CD4-positive, alpha-beta T cell treated with Interleukin-6 for 4 hours (primary cell): Measurements from ENCODE around the gene KRT6A.
"Not testable (repeated sequence)": the region's sequence is repeated elsewhere in the genome, so short reads cannot be mapped to it uniquely, and the experiment has no call there.

ENCODE experiments used
- DNase-seq: peaks from one replicate; pipeline ENCODE4 v3.0.0-alpha.2; 2020; ENCODE audit warnings: mixed read lengths

The KRT6A gene

DNA sequence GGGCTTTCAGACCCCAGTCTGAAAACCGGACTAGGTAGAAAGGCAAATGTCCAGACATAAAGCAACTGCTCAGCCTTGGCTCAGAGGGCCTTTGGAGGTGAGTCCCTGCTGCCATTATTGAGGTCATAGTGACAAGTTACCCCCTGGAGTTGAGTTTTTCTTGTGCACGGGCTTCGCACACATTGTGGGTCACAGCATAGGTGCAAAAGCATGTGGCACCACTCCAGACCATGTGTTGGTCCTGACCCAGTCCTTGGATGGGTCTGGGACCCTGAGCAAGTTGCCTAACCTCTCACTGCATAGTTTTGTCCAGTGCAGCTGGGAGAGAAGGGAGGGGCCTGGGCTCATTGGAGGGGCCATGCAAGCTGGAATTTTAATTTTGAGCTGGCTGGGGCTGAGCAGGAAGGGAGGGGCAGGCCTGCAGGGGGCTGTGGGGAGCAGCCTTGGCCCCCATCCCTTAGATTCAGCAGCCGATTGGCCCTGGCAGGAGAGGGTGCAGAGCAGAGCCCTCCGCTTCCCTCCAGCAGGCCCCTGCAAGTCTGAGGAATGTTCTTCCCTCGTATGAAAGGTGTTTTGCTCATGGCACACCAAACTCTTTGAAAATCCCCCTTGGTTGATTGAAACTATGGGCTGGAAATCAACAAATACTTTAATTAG, 31.3 kb upstream of the KRT6A start:
- DNase-seq: no peak

GRCh38 chr12:52523824-52524223, 30.8 kb upstream of the KRT6A start:
- DNase-seq: no peak

DNA sequence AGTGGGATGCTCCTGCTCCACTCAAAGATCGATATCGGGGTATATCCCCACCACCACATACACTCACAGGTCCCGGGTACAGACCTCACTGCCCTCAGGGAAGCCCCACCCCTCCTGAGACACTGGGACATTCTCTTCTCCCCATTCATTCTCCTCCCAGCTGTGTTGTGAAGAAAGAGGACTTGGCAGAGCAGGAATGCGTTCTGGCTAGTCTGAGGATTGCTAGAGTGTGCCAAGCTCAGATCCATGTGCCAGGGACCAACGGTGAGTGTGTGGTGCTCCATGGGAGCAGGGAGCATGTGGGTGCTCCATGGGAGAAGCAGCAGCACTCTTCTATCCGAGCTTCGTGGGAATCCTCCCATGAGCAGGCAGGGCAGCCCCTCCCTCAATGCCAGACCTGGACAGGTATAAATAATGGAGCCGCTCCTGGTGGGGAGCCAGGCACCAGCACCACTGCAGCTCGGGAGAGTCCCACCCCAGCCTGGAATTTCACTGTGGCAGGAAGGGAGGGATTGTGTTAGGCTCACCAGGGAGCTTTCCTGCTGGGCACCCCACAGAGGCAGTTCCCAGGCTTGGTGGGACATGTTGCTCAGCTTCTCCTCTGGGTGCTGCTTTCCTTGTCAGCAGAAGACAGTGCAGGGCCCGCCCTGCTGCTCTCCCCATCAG, 29.4 kb upstream of the KRT6A start:
- no peak for DNase-seq

DNA sequence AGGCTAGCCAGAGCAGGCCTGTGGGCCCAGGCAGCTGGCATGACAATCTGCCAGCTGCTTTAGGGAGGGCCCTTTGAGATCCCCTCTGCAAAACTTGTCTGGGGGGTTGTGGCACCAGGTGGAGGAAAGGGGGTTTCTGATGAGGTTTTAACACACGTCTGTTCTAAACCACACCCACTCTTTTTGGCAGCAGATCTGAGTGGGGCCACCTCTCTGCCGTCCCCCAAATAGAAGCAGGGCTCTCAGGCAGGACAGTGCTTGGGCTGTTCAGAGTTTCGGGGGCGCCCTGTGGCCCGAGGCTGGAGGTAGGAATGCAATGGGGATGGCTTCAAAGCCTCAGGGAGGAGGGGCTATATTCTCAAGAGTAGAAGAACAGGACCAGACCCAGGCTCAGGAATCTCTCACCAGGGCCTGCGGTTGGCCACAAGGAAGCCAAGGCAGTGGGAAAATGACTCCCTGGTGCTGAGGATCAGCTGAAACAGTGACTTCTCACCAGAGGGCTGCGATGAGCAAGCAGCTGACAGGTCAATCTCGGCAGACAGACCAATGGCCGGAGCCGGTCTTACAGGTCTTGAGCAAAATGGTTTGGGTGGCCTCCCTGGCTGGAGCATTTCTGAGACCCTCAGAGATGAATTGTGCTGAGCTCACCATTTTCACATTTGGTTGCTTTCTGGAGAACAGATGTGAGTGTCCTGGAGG, 28.7 kb upstream of the KRT6A start:
- DNase-seq: no peak

GRCh38 chr12:52521175-52521567, 28.1 kb upstream of the KRT6A start:
- no peak for DNase-seq

DNA sequence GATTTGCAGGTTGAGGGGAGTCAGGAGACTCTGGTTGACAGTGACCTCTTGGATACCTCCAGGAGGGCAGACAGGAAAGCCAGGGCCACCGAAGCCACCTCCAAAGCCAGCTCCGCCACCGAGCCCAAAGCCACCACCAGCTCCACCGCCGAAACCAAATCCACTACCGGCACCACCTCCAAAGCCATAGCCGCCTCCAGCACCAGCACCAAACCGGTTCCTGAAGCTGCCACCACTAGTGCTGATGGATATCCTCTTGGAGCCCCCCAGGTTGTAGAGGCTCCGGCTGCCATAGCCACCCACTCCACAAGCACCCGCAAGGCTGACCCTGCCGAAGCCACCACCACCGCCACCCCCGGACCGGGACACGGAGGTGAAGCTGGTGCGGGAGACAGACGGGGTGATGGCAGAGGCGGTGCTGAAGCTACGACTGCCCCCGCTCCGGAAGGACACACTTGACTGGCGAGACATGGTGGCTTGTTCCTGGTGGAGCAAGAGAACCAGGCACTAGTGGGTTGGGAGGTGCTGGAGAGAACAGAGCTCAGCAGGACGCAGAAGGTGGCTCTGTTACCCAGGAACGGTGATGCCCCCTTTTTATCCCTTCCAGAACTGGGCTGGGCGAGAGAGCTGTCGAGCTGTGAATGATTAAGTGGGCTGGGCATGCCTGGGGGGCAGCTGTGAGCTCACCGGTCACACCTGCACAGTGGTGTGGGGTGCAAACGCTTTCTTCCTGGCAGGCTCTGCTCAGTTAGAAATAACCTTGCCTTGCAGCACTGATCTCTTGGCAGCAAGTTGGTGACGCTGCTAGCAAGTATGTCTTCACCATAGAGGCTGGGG, 27.0 kb upstream of the KRT6A start, which contains the start of gene KRT5:
Gene KRT5 (minus strand): TSS at position 569 of the 837 bp plus-strand sequence. CDS start 98 bp downstream, at position 471.
- no peak for DNase-seq

DNA sequence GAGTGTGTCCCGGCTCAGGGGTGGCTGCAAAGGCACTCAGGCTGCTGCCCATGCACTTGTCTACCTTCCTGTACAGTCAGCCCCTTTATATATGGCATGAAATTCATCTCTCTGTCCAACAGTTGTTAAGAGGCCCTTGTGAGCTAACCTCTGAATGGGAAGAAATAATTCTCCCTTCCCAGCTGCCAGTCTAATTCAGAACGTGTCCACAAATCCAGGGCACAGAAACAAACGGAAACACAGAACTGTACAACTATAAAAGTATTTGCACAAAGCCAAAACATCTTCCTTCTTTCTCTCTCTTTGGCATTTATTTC, 26.3 kb upstream of the KRT6A start:
- no peak for DNase-seq

- no peak for DNase-seq
These were observed 25.7 kb upstream of the KRT6A start for GRCh38 chr12:52518574-52519386.

GRCh38 chr12:52517888-52518287, 24.8 kb upstream of the KRT6A start:
- DNase-seq: no peak

- no peak for DNase-seq
These were observed 24.2 kb upstream of the KRT6A start for GRCh38 chr12:52517005-52517835.

GRCh38 chr12:52515927-52516831, 23.1 kb upstream of the KRT6A start:
- DNase-seq: no peak

GRCh38 chr12:52515319-52515646, 22.2 kb upstream of the KRT6A start:
- no peak for DNase-seq

GRCh38 chr12:52514471-52515318, 21.6 kb upstream of the KRT6A start:
- DNase-seq: no peak

DNA sequence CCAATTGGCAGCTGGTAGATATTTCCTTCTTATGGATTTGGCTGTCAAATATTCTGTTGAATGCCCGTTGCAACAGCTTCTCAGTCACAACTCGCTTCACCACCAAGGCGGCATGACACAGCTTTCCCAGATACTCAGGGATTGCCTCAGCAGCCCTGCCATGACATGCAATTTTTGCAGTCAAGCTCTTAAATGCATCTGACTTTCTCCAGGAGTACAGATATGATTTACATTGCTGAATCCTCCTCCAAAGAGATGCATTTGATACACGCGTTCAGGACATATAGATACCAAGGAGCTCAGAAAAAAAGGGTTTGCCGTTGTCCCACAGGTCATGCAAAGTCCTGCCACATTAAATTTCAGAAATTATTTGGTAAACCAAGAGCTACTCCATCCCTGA, 20.7 kb upstream of the KRT6A start:
- no peak for DNase-seq

DNA sequence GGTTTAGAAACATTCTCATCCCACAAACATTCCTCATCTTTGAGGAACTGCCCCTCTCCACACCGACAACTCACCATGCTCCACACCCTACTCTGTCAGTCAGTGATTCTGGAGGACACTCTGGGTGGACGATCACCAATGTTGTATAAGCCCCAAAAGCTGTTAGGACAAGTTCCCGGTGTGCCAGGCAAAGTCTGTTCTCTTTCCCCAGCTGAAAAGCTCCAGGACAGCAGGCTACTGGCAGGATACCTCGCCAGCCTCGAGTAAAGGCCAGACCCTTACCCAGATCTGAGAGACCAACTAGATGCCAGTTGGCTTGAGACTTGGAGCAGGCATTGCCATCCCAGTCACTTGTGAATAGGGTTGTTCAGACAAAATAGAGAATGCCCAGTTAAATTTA, 15.2 kb upstream of the KRT6A start:
- DNase-seq: no peak

DNA sequence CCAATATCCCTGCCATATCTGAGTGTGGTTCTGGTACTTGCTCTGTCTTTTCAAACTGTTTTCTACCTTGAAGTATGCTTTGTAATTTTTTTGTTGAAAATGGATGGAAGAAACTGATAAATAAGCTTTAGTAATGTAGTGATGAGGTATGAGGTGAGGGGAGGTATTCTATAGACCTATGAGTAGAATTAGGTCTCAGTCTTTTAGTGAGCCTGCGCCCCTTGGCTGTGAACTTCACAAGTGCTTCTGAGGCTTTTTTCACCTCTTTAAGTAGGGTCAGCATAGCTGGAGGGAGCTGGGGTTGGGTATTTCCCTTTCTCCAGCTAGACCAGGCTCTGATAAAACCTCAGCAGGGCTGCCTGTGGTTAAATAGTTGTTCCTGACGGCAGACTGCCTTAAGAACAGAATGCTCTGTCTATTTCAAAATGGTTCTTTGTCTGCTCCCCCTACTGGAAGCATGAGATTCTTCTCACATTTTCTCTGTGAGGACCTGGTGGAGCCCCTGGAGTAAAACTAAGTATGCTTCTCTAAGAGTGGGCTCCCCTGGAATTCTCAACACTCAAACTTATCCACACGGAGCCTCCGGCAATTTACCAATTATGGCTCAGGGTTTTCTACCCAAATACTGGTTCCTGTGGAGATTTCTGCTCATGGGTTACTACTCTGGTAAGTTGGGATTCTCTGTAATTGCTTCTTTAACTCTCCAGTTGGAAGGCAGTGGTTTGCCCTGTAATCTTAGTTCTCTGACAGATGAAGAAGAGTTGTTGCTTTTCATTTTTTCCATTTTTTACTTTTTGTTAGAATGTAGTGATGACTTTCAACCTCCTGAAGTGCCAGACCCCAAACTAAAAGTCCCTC, 14.0 kb upstream of the KRT6A start:
- no peak for DNase-seq

DNA sequence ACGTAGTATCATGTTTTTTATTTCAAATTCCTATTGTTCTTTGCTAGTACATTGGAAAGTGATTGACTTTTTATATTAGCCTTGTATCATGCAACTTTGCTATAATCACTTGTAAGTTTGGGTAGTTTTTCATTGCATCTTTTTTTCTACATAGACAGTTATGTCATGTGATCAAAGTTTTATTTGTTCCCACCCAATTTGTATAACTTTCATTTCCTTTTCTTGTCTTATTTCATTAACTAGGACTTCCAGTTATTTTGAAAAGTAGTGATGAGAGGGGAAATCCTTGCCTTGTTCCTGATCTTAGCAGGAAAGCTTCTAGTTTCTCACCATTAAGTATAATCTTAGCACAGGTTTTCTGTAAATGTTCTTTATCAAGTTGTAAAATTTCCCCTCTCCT, 9.8 kb upstream of the KRT6A start:
- no peak for DNase-seq

- DNase-seq: no peak
These were observed 8.4 kb upstream of the KRT6A start for GRCh38 chr12:52501490-52501889.

- not testable (repeated sequence) for DNase-seq
These were observed 7.5 kb upstream of the KRT6A start for GRCh38 chr12:52500574-52500973.
